Dendritic cell treated with granulocyte-macrophage colony-stimulating factor and Interleukin-4, amounts not matched to agents 40 ng/mL and 50 ng/mL, for 4 days (primary cell): ENCODE data around the gene ESRRB.

ENCODE experiments used
- H3K27ac Mint-ChIP-seq: one replicate; pipeline ENCODE4 v1.8.0; 2022; ENCODE audit warnings: mild to moderate bottlenecking, mixed read lengths
- H3K27me3 Mint-ChIP-seq: one replicate; pipeline ENCODE4 v1.8.0; 2022; ENCODE audit warnings: mild to moderate bottlenecking, mixed read lengths
- H3K36me3 Mint-ChIP-seq: one replicate; pipeline ENCODE4 v1.8.0; 2022; ENCODE audit warnings: low read depth, mixed read lengths
- H3K4me1 Mint-ChIP-seq: one replicate; pipeline ENCODE4 v1.8.0; 2022; ENCODE audit warnings: low read depth, mixed read lengths
- H3K4me3 Mint-ChIP-seq: one replicate; pipeline ENCODE4 v1.8.0; 2022; ENCODE audit warnings: mild to moderate bottlenecking, moderate library complexity, mixed read lengths
- H3K9me3 Mint-ChIP-seq: one replicate; pipeline ENCODE4 v1.8.0; 2022; ENCODE audit warnings: mixed read lengths
- intact Hi-C: fragments of 100-400 bp; cut with micrococcal nuclease; formaldehyde crosslinking; loops from one replicate; pipeline ENCODE4 v1.15.0; 2022

Gene ESRRB

DNA sequence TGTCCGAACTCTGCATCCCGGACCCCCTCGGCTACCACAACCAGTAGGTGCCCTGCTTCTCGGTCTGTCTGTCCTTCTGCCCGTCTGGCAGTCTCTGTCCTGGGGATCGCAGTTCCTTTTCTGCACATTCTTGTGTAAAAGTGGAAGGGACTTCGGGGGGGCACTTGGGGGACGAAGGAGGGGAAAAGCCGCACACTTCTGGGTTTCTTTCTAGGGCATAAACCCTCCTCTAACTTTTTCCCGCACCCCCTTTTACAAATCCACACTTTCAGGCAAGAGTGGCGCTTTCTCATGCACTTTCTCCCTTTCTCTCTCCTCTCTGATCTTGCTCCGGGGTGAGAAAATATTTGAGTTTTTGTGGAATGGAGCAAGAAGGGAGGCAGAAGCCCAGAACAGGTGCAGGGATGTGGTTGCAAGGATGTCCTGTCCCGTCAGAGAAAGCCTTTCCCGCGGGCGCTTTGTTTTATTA, 506 bp downstream of the ESRRB start:
- Mint-ChIP-seq H3K9me3 (no peaks in the 10 kb centered on the region), H3K4me3 (peak overlapping the region; percentile 61), H3K27ac (no peak overlapping the region), H3K27me3 (peaks cover 84% of the 10 kb centered on the region), H3K4me1 (peaks cover 10% of the 10 kb centered on the region), H3K36me3 (no peaks in the 10 kb centered on the region)
- intact Hi-C loops, result no loop called here

- H3K9me3 Mint-ChIP-seq, result no peaks in the 10 kb centered on the region
- no peaks in the 10 kb centered on the region for H3K36me3 Mint-ChIP-seq
- H3K4me1 Mint-ChIP-seq, result peaks cover 10% of the 10 kb centered on the region
- H3K27me3 Mint-ChIP-seq, result peaks cover 88% of the 10 kb centered on the region
- intact Hi-C loops, result no loop called here
- peak overlapping the region; percentile 61 for H3K4me3 Mint-ChIP-seq
- H3K27ac Mint-ChIP-seq, result no peak overlapping the region
These were observed 1.2 kb downstream of the ESRRB start for GRCh38 chr14:76376878-76377734.

DNA sequence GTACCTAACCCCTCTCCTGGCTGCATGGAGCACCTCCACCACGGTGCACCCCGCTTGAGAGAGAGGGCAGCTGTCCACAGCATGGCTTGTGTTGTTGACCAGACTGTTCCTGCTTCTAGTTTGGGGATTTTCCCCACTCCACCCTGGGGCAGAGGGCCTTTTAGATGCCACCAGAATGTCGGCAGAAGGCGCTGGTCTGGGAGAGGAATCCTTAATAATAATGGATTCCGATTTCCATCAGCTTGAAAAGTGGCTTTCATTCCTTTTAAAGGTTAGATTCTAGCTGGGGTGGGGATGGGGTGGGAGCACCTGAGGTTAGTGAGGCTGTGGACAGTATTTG, 1.8 kb downstream of the ESRRB start:
- H3K27ac Mint-ChIP-seq, result no peak overlapping the region
- intact Hi-C loops, result no loop called here
- peak overlapping the region; percentile 61 for H3K4me3 Mint-ChIP-seq
- peaks cover 87% of the 10 kb centered on the region for H3K27me3 Mint-ChIP-seq
- H3K36me3 Mint-ChIP-seq, result no peaks in the 10 kb centered on the region
- peaks cover 10% of the 10 kb centered on the region for H3K4me1 Mint-ChIP-seq
- no peaks in the 10 kb centered on the region for H3K9me3 Mint-ChIP-seq

DNA sequence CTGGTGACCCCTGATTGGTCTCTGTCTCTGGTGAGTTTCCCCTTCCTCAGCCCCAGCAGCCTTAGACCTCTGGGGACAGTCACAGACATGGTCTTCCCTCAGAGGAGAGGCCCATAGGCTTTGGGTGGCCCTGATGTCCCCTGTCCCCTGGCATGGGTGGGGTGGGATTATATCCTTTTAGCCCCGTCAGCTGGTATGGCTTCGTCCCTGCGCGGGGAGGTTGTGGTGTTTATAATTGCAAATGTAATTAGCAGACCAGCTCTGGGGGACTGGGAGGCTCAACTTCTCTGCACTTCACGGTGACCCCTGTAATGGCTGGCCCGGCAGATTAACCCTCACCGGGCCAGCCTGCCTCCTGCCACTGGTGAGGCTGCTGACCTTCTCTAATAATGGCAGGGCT, 5.1 kb downstream of the ESRRB start:
- no peak overlapping the region for H3K4me3 Mint-ChIP-seq
- H3K4me1 Mint-ChIP-seq, result peaks cover 9% of the 10 kb centered on the region
- no peak overlapping the region for H3K27ac Mint-ChIP-seq
- no peaks in the 10 kb centered on the region for H3K36me3 Mint-ChIP-seq
- intact Hi-C loops, result no loop called here
- H3K9me3 Mint-ChIP-seq, result no peaks in the 10 kb centered on the region
- H3K27me3 Mint-ChIP-seq, result peaks cover 82% of the 10 kb centered on the region

DNA sequence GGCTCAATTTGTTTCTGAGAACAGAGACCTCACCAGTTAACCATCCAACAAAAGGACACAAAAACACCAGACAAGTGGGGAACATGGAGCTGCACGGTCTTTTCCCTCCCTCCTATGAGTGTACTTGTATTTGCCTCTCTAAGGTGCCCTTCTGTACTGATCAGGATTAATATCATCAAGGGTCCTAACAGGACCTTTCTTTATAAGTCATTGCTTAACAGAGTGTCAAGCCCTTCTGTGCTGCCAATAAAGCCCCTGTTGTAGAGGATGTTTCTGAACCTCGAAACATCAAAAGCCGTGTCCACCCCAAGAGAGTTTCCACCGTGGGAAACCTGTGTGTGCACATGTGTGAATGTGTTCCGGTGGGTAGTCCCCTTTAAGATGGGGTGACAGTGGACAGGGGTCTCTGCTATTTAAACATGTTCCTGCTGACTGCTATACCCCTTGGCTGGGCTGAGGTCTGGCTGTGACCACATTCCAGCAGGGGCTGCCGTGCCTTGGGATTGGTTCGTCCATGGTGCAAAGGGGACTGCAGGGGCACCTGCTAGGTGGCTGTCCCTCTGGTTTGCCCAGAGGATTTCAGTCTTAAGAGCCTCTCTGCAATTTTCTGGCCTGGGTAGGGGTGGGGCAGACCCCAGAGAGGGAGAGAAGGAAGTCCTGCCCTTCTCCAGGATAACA, 6.0 kb downstream of the ESRRB start:
- intact Hi-C loops, result no loop called here
- Mint-ChIP-seq H3K4me3 (no peak overlapping the region), H3K27ac (no peak overlapping the region)

DNA sequence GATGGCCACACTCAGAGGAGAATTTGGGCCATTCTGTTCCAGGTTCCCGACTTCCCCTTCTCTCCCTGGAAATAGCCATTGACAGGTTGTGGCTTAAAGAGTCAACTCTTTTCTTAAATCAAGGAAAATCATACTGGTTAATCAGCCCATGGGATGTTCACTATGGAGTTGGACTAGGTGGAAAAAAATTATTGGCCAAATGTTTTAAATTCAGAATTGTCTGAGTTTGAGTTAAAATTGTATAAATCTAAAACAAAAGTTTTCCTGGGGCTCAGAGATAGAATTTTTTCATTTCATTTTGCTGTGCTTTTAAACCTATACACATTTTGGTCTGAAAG, 6.5 kb downstream of the ESRRB start:
- H3K27me3 Mint-ChIP-seq, result peaks cover 76% of the 10 kb centered on the region
- H3K36me3 Mint-ChIP-seq, result no peaks in the 10 kb centered on the region
- H3K9me3 Mint-ChIP-seq, result no peaks in the 10 kb centered on the region
- no peak overlapping the region for H3K27ac Mint-ChIP-seq
- peaks cover 3% of the 10 kb centered on the region for H3K4me1 Mint-ChIP-seq
- intact Hi-C loops, result no loop called here
- H3K4me3 Mint-ChIP-seq, result no peak overlapping the region

More for the DNA sequence above, 6.0 kb downstream of the ESRRB start:
- Mint-ChIP-seq H3K4me1 (peaks cover 5% of the 10 kb centered on the region), H3K9me3 (no peaks in the 10 kb centered on the region), H3K36me3 (no peaks in the 10 kb centered on the region), H3K27me3 (peaks cover 78% of the 10 kb centered on the region)

DNA sequence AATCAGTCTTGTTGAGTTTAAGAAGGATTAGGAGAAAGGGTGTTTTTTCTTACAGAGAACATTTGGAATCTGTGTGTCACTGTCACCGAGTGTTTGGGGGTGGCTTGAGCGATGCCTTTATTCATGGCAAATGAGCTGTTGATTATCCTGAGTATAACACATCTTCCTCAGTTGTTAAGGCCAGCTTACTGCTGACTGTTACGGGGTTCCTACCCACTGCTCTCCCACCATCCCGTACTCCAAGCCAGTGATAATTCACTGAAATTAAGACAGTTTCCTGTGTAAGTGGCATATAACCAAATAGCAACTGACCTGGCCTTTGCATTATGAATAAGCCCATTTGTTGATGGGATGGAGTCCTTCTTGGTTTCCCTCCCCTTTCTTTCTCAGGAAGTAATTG, 9.5 kb downstream of the ESRRB start:
- no peak overlapping the region for H3K4me3 Mint-ChIP-seq
- H3K27me3 Mint-ChIP-seq, result peaks cover 59% of the 10 kb centered on the region
- intact Hi-C loops, result loop anchor here (5.0 kb wide), 2 partner anchors 33 to 678 kb away; no protein-coding TSS in a partner anchor
- H3K36me3 Mint-ChIP-seq, result no peaks in the 10 kb centered on the region
- H3K4me1 Mint-ChIP-seq, result no peaks in the 10 kb centered on the region
- H3K27ac Mint-ChIP-seq, result no peak overlapping the region
- H3K9me3 Mint-ChIP-seq, result no peaks in the 10 kb centered on the region

GRCh38 chr14:76386944-76387782, 11.2 kb downstream of the ESRRB start:
- H3K36me3 Mint-ChIP-seq, result no peaks in the 10 kb centered on the region
- intact Hi-C loops, result loop anchor here (1.0 to 5.0 kb wide), 3 partner anchors 35 to 680 kb away; no protein-coding TSS in a partner anchor
- no peaks in the 10 kb centered on the region for H3K9me3 Mint-ChIP-seq
- H3K4me1 Mint-ChIP-seq, result no peaks in the 10 kb centered on the region
- H3K27ac Mint-ChIP-seq, result no peak overlapping the region
- peaks cover 42% of the 10 kb centered on the region for H3K27me3 Mint-ChIP-seq
- H3K4me3 Mint-ChIP-seq, result no peak overlapping the region

DNA sequence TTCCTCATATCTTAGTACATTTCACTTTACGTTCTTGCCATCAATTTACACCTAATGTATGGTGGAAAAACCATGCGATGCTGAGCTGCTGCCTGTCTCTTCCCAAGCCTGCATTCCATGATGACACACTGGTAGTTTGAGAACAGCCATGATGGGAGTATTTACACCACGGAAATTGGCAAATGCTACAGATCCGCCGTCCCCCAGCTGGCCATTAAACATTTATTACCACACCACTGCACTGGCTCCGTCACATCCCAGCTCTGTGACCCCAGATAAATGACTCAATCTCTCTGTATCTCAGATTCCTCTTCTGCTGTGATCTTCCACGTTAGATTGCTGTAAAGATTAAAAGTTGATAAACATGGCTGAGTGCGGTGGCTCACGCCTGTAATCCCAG, 13.9 kb downstream of the ESRRB start:
- intact Hi-C loops, result loop anchor here (5.0 kb wide), 2 partner anchors 38 to 683 kb away; no protein-coding TSS in a partner anchor
- Mint-ChIP-seq H3K36me3 (no peaks in the 10 kb centered on the region), H3K27ac (no peak overlapping the region), H3K4me3 (no peak overlapping the region), H3K9me3 (no peaks in the 10 kb centered on the region), H3K27me3 (peaks cover 25% of the 10 kb centered on the region), H3K4me1 (no peaks in the 10 kb centered on the region)

- Mint-ChIP-seq H3K4me3 (no peak overlapping the region), H3K36me3 (no peaks in the 10 kb centered on the region), H3K4me1 (no peaks in the 10 kb centered on the region), H3K27me3 (peaks cover 21% of the 10 kb centered on the region), H3K27ac (no peak overlapping the region), H3K9me3 (no peaks in the 10 kb centered on the region)
- intact Hi-C loops, result no loop called here
These were observed 14.7 kb downstream of the ESRRB start for GRCh38 chr14:76390621-76391020.

DNA sequence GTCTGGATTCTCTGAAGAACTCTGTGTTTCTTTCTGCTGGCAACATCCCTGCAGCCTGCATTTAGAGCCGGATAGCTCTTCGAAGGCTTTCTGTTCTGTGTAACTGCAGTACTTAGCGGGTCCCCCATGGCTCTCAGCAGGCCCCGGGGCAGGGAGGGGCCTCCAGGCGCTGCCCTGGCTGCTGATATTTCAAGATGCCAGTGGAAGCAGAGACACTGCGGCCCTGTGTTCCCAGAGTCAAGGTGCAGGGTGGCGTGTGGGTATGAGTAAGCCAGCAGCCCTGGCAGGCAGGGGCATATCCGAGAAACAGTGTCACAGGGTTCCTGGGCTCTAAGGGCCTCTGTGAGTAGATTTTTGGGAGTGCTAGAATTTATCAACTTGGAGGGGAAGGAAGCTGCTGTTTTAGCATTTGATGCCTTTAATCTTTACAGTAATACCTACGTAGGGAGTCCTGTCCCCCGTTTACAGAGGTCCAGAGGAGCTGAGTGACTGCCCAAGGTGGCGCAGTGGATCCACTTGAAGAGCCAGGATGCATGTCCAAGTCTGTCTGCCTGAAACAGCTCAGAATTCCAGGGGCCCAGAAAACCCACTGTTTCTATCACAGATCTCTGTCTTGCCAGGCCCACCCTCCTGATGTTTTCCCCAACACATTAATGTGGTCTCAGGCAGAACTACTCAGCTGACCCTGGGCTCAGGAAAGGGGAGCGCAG, 16.2 kb downstream of the ESRRB start:
- Mint-ChIP-seq H3K27ac (no peak overlapping the region), H3K36me3 (no peaks in the 10 kb centered on the region), H3K27me3 (peaks cover 15% of the 10 kb centered on the region), H3K9me3 (no peaks in the 10 kb centered on the region), H3K4me1 (no peaks in the 10 kb centered on the region), H3K4me3 (no peak overlapping the region)
- intact Hi-C loops, result no loop called here

GRCh38 chr14:76394569-76394968, 18.6 kb downstream of the ESRRB start:
- intact Hi-C loops, result no loop called here
- Mint-ChIP-seq H3K36me3 (no peaks in the 10 kb centered on the region), H3K9me3 (no peaks in the 10 kb centered on the region), H3K27me3 (peaks cover 7% of the 10 kb centered on the region), H3K27ac (no peak overlapping the region), H3K4me1 (no peaks in the 10 kb centered on the region), H3K4me3 (no peak overlapping the region)

- Mint-ChIP-seq H3K9me3 (no peaks in the 10 kb centered on the region), H3K4me3 (no peak overlapping the region), H3K27me3 (peaks cover 7% of the 10 kb centered on the region), H3K27ac (no peak overlapping the region), H3K36me3 (no peaks in the 10 kb centered on the region), H3K4me1 (no peaks in the 10 kb centered on the region)
- intact Hi-C loops, result no loop called here
These were observed 19.2 kb downstream of the ESRRB start for GRCh38 chr14:76395161-76395560.
